H9 (cell line): ENCODE measurements around the gene PSKH1. TPM values are rescaled to one million over a fixed set of nuclear protein-coding genes. Genes with fewer than 3 reads are reported as not detected.

ENCODE experiments used
- DNase-seq: peaks from one replicate; pipeline ENCODE4 v3.0.0-alpha.2; 2017
- H2AFZ ChIP-seq: one replicate; pipeline ENCODE4 v1.6.1; 2013; ENCODE audit warnings: mild to moderate bottlenecking, low read length, control low read depth, moderate library complexity
- H2AK5ac ChIP-seq: 2 replicates; pipeline ENCODE4 v1.6.1; 2013; ENCODE audit warnings: low read length, control low read depth, mixed read lengths; ENCODE audit not compliant: insufficient read length
- H2BK120ac ChIP-seq: one replicate; pipeline ENCODE4 v1.6.1; 2013; ENCODE audit warnings: low read depth, mild to moderate bottlenecking, low read length, control low read depth, inconsistent platforms; ENCODE audit not compliant: poor library complexity, severe bottlenecking
- H2BK12ac ChIP-seq: 2 replicates; pipeline ENCODE4 v1.6.1; 2013; ENCODE audit warnings: low read length, control low read depth, mixed read lengths, low read depth; ENCODE audit not compliant: insufficient read length
- H2BK15ac ChIP-seq: 2 replicates; pipeline ENCODE4 v1.6.1; 2013; ENCODE audit warnings: low read depth, low read length, control low read depth
- H2BK20ac ChIP-seq: one replicate; pipeline ENCODE4 v1.6.1; 2013; ENCODE audit warnings: low read depth, mild to moderate bottlenecking, low read length, control low read depth, inconsistent platforms; ENCODE audit not compliant: poor library complexity, severe bottlenecking
- H2BK5ac ChIP-seq: 2 replicates; pipeline ENCODE4 v1.6.1; 2013; ENCODE audit warnings: low read length, control low read depth, mixed read lengths; ENCODE audit not compliant: insufficient read length
- H3K14ac ChIP-seq: 2 replicates; pipeline ENCODE4 v1.6.1; 2013; ENCODE audit warnings: low read length, control low read depth; ENCODE audit not compliant: insufficient read depth
- H3K18ac ChIP-seq: 2 replicates; pipeline ENCODE4 v1.6.1; 2013; ENCODE audit warnings: low read depth, mild to moderate bottlenecking, mixed read lengths, low read length, control low read depth; ENCODE audit not compliant: insufficient read length
- H3K23ac ChIP-seq: 2 replicates; pipeline ENCODE4 v1.6.1; 2013; ENCODE audit warnings: low read length, control low read depth, mixed read lengths, low read depth; ENCODE audit not compliant: insufficient read length
- H3K23me2 ChIP-seq: 2 replicates; pipeline ENCODE4 v1.6.1; 2013; ENCODE audit warnings: low read depth, mild to moderate bottlenecking, mixed read lengths, low read length, control low read depth; ENCODE audit not compliant: insufficient read length, poor library complexity, severe bottlenecking
- H3K27ac ChIP-seq: 2 replicates; pipeline ENCODE4 v1.5.1; 2013; ENCODE audit warnings: low read length, control low read depth, mixed read lengths, low read depth; ENCODE audit not compliant: insufficient read length
- H3K27me3 ChIP-seq: 2 replicates; pipeline ENCODE4 v1.6.1; 2013; ENCODE audit warnings: low read length, control low read depth, inconsistent platforms; ENCODE audit not compliant: insufficient read depth
- H3K4ac ChIP-seq: 2 replicates; pipeline ENCODE4 v1.6.1; 2013; ENCODE audit warnings: low read depth, mild to moderate bottlenecking, control low read depth, inconsistent platforms, low read length, moderate library complexity
- H3K4me1 ChIP-seq: 2 replicates; pipeline ENCODE4 v1.6.1; 2013; ENCODE audit warnings: low read length, control low read depth, inconsistent platforms; ENCODE audit not compliant: insufficient read depth
- H3K4me2 ChIP-seq: 2 replicates; pipeline ENCODE4 v1.6.1; 2013; ENCODE audit warnings: low read length, control low read depth, mixed read lengths; ENCODE audit not compliant: insufficient read length, insufficient read depth
- H3K56ac ChIP-seq: 2 replicates; pipeline ENCODE4 v1.6.1; 2013; ENCODE audit warnings: low read depth, mild to moderate bottlenecking, mixed read lengths, low read length, control low read depth; ENCODE audit not compliant: insufficient read length
- H3K79me1 ChIP-seq: 2 replicates; pipeline ENCODE4 v1.6.1; 2013; ENCODE audit warnings: low read depth, mild to moderate bottlenecking, moderate library complexity, low read length, control low read depth, inconsistent platforms; ENCODE audit not compliant: insufficient read depth, poor library complexity, severe bottlenecking
- H3K79me2 ChIP-seq: 2 replicates; pipeline ENCODE4 v1.6.1; 2013; ENCODE audit warnings: low read length, control low read depth, inconsistent platforms; ENCODE audit not compliant: insufficient read depth
- H3K9ac ChIP-seq: 2 replicates; pipeline ENCODE4 v1.6.1; 2013; ENCODE audit warnings: low read length, control low read depth, mixed read lengths; ENCODE audit not compliant: insufficient read length; ENCODE audit errors: extremely low read depth
- H3K9me3 ChIP-seq: one replicate; pipeline ENCODE4 v1.6.1; 2013; ENCODE audit warnings: low read depth, low read length, inconsistent platforms; ENCODE audit not compliant: control insufficient read depth
- H3T11ph ChIP-seq: one replicate; pipeline ENCODE4 v1.6.1; 2013; ENCODE audit warnings: mild to moderate bottlenecking, low read length, control low read depth, inconsistent platforms
- H4K20me1 ChIP-seq: one replicate; pipeline ENCODE4 v1.6.1; 2013; ENCODE audit not compliant: control insufficient read depth, insufficient read length, insufficient read depth
- H4K5ac ChIP-seq: 2 replicates; pipeline ENCODE4 v1.6.1; 2013; ENCODE audit warnings: low read depth, mild to moderate bottlenecking, mixed read lengths, low read length, control low read depth; ENCODE audit not compliant: insufficient read length
- H4K8ac ChIP-seq: replicated peaks from 2 replicates; pipeline ENCODE4 v1.6.1; 2013; ENCODE audit warnings: low read length, control low read depth, mixed read lengths, low read depth; ENCODE audit not compliant: insufficient read length
- H4K91ac ChIP-seq: 2 replicates; pipeline ENCODE4 v1.6.1; 2013; ENCODE audit warnings: low read depth, mild to moderate bottlenecking, moderate library complexity, mixed read lengths, low read length, control low read depth; ENCODE audit not compliant: insufficient read length
- H3K27ac Mint-ChIP-seq, 3 experiments: 2 replicates in 2 of 3; 3 replicates in 1 of 3; pipeline ENCODE4 v1.8.0; 2020 to 2021; ENCODE audit warnings: mixed read lengths in 3 of 3, mild to moderate bottlenecking in 1 of 3, moderate library complexity in 1 of 3
- H3K27me3 Mint-ChIP-seq: 2 replicates; pipeline ENCODE4 v1.8.0; 2021; ENCODE audit warnings: low read depth, mild to moderate bottlenecking, moderate library complexity, mixed read lengths
- H3K36me3 Mint-ChIP-seq, 3 experiments: 2 replicates in 2 of 3; 3 replicates in 1 of 3; pipeline ENCODE4 v1.8.0; 2020 to 2021; ENCODE audit warnings: low read depth in 3 of 3, mixed read lengths in 3 of 3; ENCODE audit not compliant: insufficient read depth in 1 of 3
- H3K4me1 Mint-ChIP-seq, 2 experiments: 2 replicates each; pipeline ENCODE4 v1.8.0; 2020; ENCODE audit warnings: mixed read lengths in 2 of 2
- H3K4me3 Mint-ChIP-seq, 2 experiments: 2 replicates in 1 of 2; 3 replicates in 1 of 2; pipeline ENCODE4 v1.8.0; 2020 to 2021; ENCODE audit warnings: mild to moderate bottlenecking in 2 of 2, mixed read lengths in 2 of 2, moderate library complexity in 1 of 2
- H3K9me3 Mint-ChIP-seq, 2 experiments: 2 replicates in 1 of 2; 3 replicates in 1 of 2; pipeline ENCODE4 v1.8.0; 2020; ENCODE audit warnings: mild to moderate bottlenecking in 2 of 2, mixed read lengths in 2 of 2, moderate library complexity in 1 of 2
- WGBS: extraction: QIAGEN DNeasy Blood & Tissue Kit; methylation state at CpG from one replicate; pipeline ENCODE4 v1.1.7; 2013; ENCODE audit warnings: missing lambda C conversion rate, low lambda C conversion rate, mixed read lengths; ENCODE audit not compliant: insufficient read length; ENCODE audit errors: extremely low coverage; 5-methylcytosine and 5-hydroxymethylcytosine counted together
- total RNA-seq: library from RNA; stranded (reverse); gene quantifications from 2 replicates; pipeline ENCODE4 v1.2.1, GENCODE V29; 2021
- TF ChIP-seq, protein P1 (sequence below): fragments of 200-600 bp; sonication (generic); conservative IDR thresholded peaks from 3 replicates; pipeline ENCODE4 v1.8.0; 2021; ENCODE audit warnings: antibody characterized with exemption, mild to moderate bottlenecking

PSKH1 gene
- total RNA-seq, 1 experiment from 2014 or later: 29.1 TPM

DNA sequence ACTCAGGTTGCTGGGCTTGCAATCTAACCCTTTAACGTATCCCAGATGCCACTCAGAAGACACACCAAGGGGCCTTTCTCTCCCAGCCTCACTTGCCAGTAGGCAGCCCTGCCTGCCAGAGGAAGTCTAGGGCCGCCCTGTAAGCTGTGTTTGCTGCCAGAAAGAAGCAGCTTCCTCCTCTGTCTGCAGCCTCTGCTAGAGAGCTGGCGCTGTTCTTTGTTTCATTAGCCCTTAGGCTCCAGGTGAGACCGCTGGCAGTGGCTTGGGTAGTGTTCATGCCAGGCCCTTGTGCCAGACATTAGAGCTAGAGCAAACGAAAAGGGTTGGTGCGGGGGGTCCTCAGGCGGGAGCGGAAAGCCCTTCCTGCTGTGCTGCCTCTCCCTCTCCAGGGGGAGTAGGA is 29.7 kb downstream of the PSKH1 start:
- no peak overlapping the region for H3K4me2 ChIP-seq
- H4K91ac ChIP-seq: no peak overlapping the region
- no peaks in the 10 kb centered on the region for H3K9me3 ChIP-seq
- 0 out of 7 replicates have a peak overlapping the region, but pooled peaks of 1 of the 3 experiments have one; percentile 53 for H3K27ac Mint-ChIP-seq
- peaks cover 1 to 9% (median 2%) of the 10 kb centered on the region in 3 experiments; a peak in 4 of 7 replicates for H3K36me3 Mint-ChIP-seq
- H4K8ac ChIP-seq: no peak overlapping the region
- no peak overlapping the region for H3K4me3 Mint-ChIP-seq
- no peaks in the 10 kb centered on the region for H4K20me1 ChIP-seq
- H3K9me3 Mint-ChIP-seq: no peaks in the 10 kb centered on the region
- H2BK5ac ChIP-seq: no peak overlapping the region
- no peak for DNase-seq
- H4K5ac ChIP-seq: no peak overlapping the region
- H2BK120ac ChIP-seq: no peak overlapping the region
- H3K27ac ChIP-seq: no peak overlapping the region
- no peak overlapping the region for H3K9ac ChIP-seq
- no peak overlapping the region for H3K18ac ChIP-seq
- no peak overlapping the region for H3K14ac ChIP-seq
- H2BK15ac ChIP-seq: no peak overlapping the region
- no peak overlapping the region for H2AK5ac ChIP-seq
- H3K56ac ChIP-seq: no peak overlapping the region
- no peak overlapping the region for H3K23ac ChIP-seq
- H3K79me1 ChIP-seq: no peaks in the 10 kb centered on the region
- H3K4ac ChIP-seq: no peak overlapping the region
- H2BK20ac ChIP-seq: no peak overlapping the region
- H2AFZ ChIP-seq: no peak overlapping the region
- H3K23me2 ChIP-seq: no peaks in the 10 kb centered on the region
- no peak overlapping the region for H3T11ph ChIP-seq
- no peaks in the 10 kb centered on the region for H3K27me3 Mint-ChIP-seq
- H3K4me1 Mint-ChIP-seq: peaks cover 7 to 16% of the 10 kb centered on the region in 2 experiments; a peak in 3 of 4 replicates
- no peaks in the 10 kb centered on the region for H3K79me2 ChIP-seq
- no peaks in the 10 kb centered on the region for H3K27me3 ChIP-seq
- H3K4me1 ChIP-seq: no peaks in the 10 kb centered on the region
- TF ChIP-seq, protein P1, sequence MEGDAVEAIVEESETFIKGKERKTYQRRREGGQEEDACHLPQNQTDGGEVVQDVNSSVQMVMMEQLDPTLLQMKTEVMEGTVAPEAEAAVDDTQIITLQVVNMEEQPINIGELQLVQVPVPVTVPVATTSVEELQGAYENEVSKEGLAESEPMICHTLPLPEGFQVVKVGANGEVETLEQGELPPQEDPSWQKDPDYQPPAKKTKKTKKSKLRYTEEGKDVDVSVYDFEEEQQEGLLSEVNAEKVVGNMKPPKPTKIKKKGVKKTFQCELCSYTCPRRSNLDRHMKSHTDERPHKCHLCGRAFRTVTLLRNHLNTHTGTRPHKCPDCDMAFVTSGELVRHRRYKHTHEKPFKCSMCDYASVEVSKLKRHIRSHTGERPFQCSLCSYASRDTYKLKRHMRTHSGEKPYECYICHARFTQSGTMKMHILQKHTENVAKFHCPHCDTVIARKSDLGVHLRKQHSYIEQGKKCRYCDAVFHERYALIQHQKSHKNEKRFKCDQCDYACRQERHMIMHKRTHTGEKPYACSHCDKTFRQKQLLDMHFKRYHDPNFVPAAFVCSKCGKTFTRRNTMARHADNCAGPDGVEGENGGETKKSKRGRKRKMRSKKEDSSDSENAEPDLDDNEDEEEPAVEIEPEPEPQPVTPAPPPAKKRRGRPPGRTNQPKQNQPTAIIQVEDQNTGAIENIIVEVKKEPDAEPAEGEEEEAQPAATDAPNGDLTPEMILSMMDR: no peak
- no peak overlapping the region for H2BK12ac ChIP-seq
- no CpG with 5 or more reads among the region's 8 CpGs for WGBS
